Stimulated activated CD8-positive, alpha-beta memory T cell treated with anti-CD3 and anti-CD28 coated beads, Interleukin-12 subunit alpha, Interleukin-12 subunit beta, amount 100 ng/mL, for 4 hours (primary cell): ENCODE measurements around the gene RAB24.
"Not testable (repeated sequence)": the region's sequence is repeated elsewhere in the genome, so short reads cannot be mapped to it uniquely, and the experiment has no call there.

ENCODE experiments used
- DNase-seq: peaks from one replicate; pipeline ENCODE4 v3.0.0-alpha.2; 2020; ENCODE audit warnings: low read depth

The RAB24 gene

DNA sequence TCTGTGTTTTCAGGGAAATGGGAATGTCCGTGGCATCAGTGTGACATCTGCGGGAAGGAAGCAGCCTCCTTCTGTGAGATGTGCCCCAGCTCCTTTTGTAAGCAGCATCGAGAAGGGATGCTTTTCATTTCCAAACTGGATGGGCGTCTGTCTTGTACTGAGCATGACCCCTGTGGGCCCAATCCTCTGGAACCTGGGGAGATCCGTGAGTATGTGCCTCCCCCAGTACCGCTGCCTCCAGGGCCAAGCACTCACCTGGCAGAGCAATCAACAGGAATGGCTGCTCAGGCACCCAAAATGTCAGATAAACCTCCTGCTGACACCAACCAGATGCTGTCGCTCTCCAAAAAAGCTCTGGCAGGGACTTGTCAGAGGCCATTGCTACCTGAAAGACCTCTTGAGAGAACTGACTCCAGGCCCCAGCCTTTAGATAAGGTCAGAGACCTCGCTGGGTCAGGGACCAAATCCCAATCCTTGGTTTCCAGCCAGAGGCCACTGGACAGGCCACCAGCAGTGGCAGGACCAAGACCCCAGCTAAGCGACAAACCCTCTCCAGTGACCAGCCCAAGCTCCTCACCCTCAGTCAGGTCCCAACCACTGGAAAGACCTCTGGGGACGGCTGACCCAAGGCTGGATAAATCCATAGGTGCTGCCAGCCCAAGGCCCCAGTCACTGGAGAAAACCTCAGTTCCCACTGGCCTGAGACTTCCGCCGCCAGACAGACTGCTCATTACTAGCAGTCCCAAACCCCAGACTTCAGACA lies 9.5 kb downstream of the RAB24 start:
- DNase-seq = no peak

DNA sequence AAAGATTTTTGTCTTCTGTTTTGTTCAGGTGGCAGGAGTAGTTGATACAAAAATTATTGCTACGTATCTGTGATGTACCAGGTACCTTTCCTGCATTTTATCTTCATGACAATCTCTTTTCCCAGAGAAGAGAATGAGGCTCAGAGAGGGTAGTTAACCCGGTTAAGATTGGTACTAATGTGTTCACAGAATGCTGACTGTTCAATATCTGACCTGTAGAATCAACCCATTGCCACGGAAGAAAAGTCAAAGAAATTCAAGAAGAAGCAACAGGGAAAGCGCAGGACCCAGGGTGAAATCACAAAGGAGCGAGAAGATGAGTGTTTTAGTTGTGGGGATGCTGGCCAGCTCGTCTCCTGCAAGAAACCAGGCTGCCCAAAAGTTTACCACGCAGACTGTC lies 11.8 kb downstream of the RAB24 start:
- DNase-seq = no peak

DNA sequence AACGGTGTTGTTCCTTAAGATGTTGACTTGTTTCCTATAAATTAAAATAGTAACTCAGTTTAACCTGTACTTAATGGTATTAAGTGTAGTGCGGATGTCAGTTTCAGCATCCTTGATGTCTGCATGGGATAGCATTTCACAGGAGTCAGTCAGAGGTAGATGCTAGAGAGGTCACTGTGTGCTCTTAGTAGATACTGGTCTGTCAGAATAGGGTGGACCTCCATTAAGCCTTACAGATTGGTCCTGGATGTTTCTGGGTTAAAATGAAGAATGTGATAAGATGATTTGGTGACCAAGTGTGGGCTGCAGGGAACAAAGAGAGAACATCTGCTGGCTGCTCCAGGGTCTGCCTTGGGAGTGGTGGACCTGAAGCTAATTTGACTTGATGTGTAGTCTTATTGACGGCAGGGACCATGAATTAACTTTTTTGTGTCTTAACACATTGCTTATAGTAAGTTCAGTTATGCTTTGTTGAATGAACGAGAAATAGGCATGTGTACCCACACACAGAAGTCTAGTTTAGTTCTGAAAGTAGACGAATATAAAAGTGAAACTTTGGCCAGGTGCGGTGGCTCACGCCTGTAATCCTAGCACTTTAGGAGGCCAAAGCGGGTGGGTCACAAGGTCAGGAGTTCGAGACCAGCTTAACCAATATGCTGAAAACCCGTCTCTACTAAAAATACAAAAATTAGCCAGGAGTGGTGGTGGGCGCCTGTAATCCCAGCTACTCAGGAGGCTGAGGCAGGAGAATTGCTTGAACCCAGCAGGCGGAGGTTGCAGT lies 12.5 kb downstream of the RAB24 start:
- DNase-seq = no peak

DNA sequence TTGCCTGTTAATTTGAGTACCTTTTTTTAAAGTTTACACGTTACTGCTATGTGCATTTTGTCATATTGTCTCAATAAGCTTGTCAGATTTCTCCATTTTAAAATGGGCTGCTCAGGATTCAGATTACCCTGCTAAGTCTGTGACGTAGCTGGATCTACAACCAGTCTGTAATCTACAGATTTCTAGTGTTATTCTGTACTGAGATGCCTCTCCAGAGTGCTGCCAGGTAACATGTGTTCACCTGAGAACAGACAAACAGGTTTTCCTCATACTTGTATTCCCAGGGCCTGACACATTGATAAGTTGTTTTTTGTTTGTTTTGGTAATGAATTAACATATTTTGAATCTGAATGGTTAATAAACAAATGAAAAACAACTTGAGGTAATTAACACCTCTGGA lies 15.3 kb downstream of the RAB24 start:
- no peak for DNase-seq

DNA sequence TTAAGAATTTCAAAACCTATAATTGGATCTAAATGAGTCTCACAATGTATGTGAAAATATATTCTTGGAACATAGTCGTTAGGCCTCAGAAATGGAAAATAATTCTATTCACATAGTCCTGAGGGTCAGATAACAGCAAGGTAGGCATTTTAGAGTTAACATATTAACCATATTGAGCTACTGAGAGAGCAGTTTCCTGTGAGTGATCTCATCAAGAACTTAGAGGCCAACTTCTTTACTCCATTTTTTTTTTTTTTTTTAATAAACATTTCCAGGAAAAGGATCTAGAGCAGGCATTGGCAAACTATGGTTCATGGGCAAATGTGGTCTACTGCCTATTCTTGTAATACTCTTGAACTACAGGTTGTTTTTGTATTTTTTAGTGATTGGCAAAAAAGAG lies 26.6 kb downstream of the RAB24 start:
- DNase-seq = no peak

DNA sequence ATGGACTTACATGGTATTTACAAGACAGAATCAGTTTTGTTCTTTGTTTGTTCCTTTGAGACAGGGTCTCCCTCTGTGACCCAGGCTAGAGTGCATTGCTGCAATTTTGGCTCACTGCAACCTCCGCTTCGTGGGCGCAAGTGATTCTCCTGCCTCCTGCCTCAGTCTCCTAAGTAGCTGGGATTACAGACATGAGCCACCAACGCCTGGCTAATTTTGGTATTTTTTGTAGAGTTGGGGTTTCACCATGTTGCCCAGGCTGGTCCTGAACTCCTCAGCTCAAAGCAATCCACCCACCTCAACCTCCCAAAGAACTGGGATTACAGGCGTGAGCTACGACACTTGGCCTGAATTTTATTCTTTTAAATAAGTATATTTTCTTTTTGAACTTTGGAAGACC lies 27.6 kb downstream of the RAB24 start:
- DNase-seq = no peak

DNA sequence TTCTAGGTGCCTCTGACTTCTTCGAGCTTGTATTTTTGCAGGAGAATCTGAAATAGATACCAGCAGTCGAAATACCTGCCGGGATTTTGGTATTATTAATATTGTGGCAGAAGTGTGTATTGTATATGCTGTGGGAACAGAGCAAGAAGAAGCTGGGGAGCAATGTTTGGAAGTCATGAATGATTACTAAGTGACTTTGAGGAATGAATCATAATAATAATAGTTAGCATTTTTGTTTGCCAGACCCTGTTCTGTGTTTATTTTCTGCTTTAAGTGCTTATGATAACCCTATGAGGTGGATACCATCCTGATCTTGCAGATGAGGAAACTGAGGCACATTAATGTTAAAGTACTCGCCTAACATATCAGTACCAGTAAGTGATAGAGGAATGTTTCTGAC lies 32.4 kb downstream of the RAB24 start:
- no peak for DNase-seq

DNA sequence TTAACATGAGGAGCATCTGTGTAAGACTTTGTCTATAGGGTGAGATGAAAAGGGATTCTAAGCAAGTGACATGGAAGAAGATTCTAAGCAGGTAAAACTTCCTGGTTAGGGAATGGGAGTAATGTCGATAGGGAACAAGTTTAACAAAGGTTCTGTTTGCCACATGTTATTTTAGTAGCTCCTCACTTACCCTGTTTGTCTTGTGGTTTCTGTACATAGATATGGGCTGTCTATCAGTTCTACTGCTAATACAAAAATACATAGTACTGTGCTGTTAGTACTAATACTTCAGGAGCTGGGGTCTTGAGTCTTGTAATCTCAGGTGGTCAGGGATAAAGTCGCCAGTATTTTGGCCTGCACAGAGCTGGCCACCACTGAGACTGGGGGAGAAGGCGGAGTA lies 32.9 kb downstream of the RAB24 start:
- DNase-seq = no peak

DNA sequence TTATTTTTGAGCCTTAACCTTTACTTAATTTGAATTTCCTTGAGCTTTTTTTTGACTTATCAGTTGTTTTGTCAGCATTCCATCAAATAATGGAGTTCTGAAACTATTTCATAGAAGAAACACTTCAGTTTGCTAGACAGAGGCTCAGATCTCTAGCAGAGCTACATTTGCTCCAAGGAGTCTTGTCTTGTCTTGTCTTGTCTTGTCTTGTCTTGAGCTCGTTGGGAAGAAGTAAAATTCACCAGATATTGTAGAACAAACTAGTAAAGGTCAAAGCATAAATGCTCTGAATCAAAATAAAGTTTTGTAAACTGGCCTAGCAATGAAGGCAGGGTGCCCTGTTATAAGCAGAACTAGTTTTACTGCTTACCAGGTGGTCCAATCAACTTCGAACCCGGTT lies 33.5 kb downstream of the RAB24 start:
- no peak for DNase-seq

DNA sequence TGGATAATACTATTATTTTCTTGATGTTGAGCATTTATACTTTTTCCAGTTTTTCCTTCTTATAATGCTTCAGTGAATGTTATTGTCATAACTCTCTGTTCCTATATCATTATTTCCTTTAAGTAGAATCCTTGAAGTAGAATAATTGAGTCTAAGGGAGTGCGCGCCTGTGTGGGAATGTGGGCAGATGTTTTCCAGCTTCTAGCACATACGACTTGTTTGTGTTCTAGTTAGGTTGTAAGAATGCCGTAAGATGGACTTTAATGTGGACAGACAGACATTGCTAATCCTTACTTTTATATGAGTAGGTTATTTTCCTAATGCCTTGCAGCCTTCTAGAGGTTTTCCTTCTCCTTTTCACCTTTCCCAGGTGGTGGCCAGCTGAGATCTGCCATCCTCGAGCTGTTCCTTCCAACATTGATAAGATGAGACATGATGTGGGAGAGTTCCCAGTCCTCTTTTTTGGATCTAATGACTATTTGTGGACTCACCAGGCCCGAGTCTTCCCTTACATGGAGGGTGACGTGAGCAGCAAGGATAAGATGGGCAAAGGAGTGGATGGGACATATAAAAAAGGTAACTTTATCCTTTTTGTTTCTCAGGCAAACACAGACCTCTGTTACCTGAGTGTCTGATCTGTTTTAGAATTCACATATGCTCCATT lies 34.2 kb downstream of the RAB24 start:
- no peak for DNase-seq

DNA sequence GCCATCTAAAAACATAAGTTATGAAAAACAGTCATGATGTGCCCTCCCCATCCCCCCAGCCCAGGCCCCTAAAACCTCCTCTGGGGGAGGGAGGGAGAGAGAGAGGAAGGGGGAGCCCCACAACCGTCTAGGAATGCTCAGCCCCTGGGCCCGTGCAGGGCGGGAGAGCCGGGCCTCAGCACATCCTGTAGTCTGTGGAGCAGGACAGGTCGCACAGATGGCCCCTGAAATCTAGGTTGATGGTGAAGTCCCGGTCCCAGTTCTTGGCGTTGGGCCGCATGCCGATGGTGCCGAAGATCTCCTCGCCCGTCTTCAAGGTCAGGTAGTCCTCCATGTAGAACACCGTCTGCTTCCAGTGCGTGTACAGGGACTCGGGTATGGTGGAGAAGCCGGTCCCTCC lies 38.1 kb downstream of the RAB24 start:
- DNase-seq = no peak

DNA sequence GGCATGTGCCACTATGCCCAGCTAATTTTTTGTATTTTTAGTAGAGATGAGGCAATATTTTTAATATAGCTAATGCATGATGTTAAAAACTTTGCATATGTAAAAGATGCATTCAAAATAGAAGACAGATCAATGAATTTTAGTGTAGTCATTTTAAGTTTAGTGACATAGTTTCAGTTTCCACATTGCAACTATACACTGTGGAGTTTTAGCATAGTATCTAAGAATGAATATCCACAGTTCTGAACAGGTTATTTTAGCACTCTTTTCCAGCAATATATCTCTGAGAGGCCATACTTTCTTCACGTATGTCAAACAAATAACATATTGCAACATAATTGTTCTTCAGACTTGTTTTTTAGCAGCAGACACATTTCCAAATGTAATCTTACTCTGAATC lies 39.3 kb downstream of the RAB24 start:
- no peak for DNase-seq

DNA sequence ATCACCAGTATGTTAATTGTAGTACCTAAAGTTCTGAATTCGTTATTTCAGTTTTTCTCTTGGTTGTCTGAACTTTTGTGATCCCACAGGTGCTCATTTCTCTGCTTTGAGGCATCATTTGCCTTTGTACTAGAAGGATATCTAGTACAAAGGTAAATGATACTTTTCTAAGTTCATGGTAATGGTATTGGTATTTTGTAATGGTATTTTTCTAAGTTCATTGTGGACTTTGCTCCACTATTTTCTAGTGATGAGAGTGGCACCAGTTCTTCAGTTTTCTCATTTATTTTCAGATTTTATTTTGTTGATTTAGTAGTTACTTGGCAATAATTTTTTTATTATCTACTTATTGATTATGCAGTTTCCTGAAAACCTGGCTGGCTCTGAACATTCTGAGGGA lies 42.0 kb downstream of the RAB24 start:
- DNase-seq = no peak

DNA sequence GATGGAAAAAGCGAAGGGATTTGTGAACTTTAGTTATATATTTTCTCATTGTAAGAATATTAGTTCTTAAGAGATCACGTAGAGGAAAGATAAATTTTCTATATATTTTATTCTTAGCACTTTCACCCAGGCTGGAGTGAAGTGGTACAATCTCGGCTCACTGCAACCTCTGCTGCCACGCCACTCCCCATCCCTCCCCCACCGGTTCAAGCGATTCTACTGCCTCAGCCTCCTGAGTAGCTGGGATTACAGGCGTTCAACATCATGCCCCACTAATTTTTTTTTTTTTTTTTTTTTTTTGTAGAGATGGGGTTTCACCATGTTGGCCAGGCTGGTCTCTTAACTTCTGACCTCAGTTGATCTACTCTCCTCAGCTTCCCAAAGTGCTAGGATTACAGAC lies 42.6 kb downstream of the RAB24 start:
- no peak for DNase-seq

DNA sequence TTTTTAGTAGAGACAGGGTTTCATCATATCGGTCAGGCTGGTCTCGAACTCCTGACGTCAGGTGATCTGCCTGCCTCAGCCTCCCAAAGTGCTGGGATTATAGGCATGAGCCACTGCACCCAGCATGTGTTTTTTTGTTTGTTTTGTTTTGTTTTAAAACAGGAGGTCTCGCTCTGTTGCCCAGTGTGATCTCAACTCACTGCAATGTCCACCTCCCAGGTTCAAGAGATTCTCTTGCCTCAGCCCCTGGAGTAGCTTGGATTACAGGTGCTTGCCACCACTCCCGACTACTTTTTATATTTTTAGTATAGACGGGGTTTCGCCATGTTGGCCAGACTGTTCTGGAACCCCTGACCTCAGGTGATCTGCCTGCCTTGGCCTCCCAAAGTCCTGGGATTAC lies 44.8 kb downstream of the RAB24 start:
- not testable (repeated sequence) for DNase-seq

DNA sequence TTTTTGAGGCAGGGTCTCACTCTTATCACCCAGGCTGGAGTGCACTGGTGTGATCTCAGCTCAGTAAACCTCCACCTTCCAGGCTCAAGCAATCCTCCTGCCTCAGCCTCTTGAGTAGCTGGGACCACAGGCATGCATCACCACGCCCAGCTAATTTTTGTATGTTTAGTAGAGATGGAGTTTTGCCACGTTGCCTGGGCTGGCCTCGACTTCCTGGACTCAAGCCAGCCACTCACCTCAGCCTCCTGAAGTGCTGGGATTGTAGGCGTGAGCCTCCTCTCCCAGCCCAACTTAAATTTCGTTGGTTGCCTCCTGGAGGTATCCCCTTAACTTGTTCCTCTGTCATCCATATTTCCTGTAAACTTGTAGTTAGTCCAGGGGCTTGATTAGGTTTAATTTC lies 47.2 kb downstream of the RAB24 start:
- DNase-seq = no peak

DNA sequence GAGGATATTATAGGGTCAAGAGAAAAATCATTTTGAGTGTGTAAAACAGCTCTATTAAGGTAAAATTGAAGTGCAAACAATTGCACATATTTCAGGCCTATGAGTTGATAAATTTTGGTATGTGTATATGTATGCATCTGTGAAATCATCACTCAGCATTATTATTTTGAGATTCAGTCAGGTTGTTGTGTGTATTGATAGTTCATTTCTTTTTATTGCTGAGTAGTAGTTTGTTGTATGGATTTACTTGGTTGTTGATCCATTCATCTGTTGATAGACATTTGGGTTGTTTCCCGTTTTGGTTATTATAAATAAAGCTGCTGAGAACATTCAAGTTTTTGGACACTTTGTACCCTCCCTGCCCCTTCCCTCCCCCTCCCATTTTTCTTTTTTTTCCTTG lies 50.3 kb downstream of the RAB24 start:
- no peak for DNase-seq
